Adrenal gland (tissue), 12 donors: Measurements from ENCODE around the gene FOXP4. TPM values are rescaled to one million over a fixed set of nuclear protein-coding genes. Genes with fewer than 3 reads are reported as not detected.

ENCODE experiments used
- DNase-seq, 7 donors: peaks; one replicate each; pipeline ENCODE4 v3.0.0-alpha.2; 2019 to 2020
- H3K27ac ChIP-seq, 5 donors: fragments of 200-600 bp; sonication (generic) in 4 of 5; 1 replicate in 3 of 5; 2 replicates in 2 of 5; pipeline versions ENCODE4 v1.5.1 to v1.8.0; 2016 to 2020; ENCODE audit warnings: mild to moderate bottlenecking in 1 of 5
- H3K27me3 ChIP-seq: fragments of 200-600 bp; 2 replicates; pipeline ENCODE4 v1.8.0; 2021
- H3K36me3 ChIP-seq, 2 donors: fragments of 200-600 bp; replicated peaks in 1 of 2; 1 replicate in 1 of 2; 2 replicates in 1 of 2; pipeline versions ENCODE4 v1.5.1 to v1.8.0; 2018 to 2022
- H3K4me1 ChIP-seq, 2 donors: fragments of 200-600 bp; replicated peaks in 1 of 2; 1 replicate in 1 of 2; 2 replicates in 1 of 2; pipeline versions ENCODE4 v1.5.1 to v1.8.0; 2018 to 2021
- H3K4me3 ChIP-seq, 4 donors: fragments of 200-600 bp; sonication (generic) in 3 of 4; one replicate each; pipeline ENCODE4 v1.5.1; 2016 to 2018
- H3K9me3 ChIP-seq, 3 donors: fragments of 200-600 bp; sonication (generic) in 1 of 3; replicated peaks in 1 of 3; 1 replicate in 2 of 3; 2 replicates in 1 of 3; pipeline versions ENCODE4 v1.5.1 to v1.8.0; 2016 to 2021
- POLR2A ChIP-seq, 2 donors: fragments of 450-650 bp; IDR thresholded peaks; one replicate each; pipeline ENCODE4 v1.6.1; 2017; ENCODE audit warnings: antibody characterized with exemption in 2 of 2, mild to moderate bottlenecking in 2 of 2, moderate library complexity in 1 of 2
- WGBS, 4 donors: extraction: QIAGEN DNeasy Blood & Tissue Kit in 2 of 4; methylation state at CpG; one replicate each; pipeline versions ENCODE4 v1.1.5 to v1.1.7; 2013 to 2017; 5-methylcytosine and 5-hydroxymethylcytosine counted together
- intact Hi-C, 2 donors: fragments of 100-400 bp; cut with DNase I; formaldehyde crosslinking; loops; one replicate each; pipeline versions ENCODE4 v1.14.1 to v1.15.0; 2022 to 2023
- polyA plus RNA-seq, 3 donors: library from polyadenylated mRNA; stranded (reverse); fragments of 200-250 nt in 2 of 3; fragments of 350-450 nt in 1 of 3; fragmentation: Illumina TruSeq in 1 of 3; extraction: RNeasy Lipid Tissue Mini Kit (QIAGEN cat#74804) in 1 of 3; gene quantifications; one replicate each; pipeline ENCODE4 v1.2.3, GENCODE V29; 2013 to 2014
- total RNA-seq, 9 donors: library from RNA; depleted of rRNA in 4 of 9; stranded (reverse); fragments of >200 nt in 4 of 9; fragments of 120-200 nt in 1 of 9; fragmentation: NEBNext Ultra II Directional in 1 of 9; extraction: Animal tissue kit (Norgen Biotek cat#: 25700) in 1 of 9; gene quantifications; one replicate each; pipeline versions ENCODE4 v1.1.0 to v1.2.4, GENCODE V29; 2013 to 2023
- TF ChIP-seq, protein P1 (sequence below), 6 experiments: fragments of 450-650 bp in 4 of 6; fragments of 200-600 bp in 2 of 6; sonication (generic) in 1 of 6; IDR thresholded peaks; 1 replicate in 5 of 6; 2 replicates in 1 of 6; pipeline versions ENCODE4 v1.5.1 to v1.8.0; 2016 to 2021; ENCODE audit warnings: antibody characterized with exemption in 6 of 6, mild to moderate bottlenecking in 2 of 6, moderate library complexity in 1 of 6
- donor health status: healthy with polysubstance abuse.
- donor health status: Bipolar disorder and iron deficiency.
- donor health status: DM: yes; HTN: yes; CAD: no.
- donor health status: DM: no; HTN: no; CAD: no.
- donor health status: DM: no; HTN: no; CAD: no.
- donor health status: DM: yes; HTN: yes; CAD: no.

The FOXP4 gene
- total and polyA plus RNA-seq, 12 donors: 1.6 to 18.2 (median 11.3) TPM

DNA sequence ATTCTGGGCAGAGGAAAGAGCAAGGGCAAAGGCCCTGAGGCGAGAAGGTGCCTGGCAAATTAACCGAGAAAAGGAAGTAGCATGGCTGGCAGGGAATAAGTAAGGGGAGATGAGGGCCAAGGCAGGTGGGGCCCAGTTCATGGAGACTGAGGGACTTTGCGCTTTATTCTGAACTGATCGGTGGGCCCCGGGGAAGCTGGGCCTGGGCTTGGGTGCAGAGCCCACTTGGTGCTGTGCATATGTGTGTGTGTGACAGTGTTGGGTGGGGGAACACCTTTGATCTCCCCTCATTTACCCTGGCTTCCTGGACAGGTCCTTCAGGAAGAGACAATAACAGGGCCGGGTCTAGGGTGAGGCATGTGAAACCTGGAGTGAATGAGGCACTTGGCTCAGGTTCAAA is 89.2 kb downstream of the FOXP4 start:
- no peak overlapping the region for H3K27ac ChIP-seq
- no peak overlapping the region for H3K4me3 ChIP-seq
- DNase-seq: no peak
- H3K9me3 ChIP-seq: no peaks in the 10 kb centered on the region
- no peak for TF ChIP-seq POLR2A (IDR thresholded peaks at IDR 0.05)
- TF ChIP-seq, protein P1, sequence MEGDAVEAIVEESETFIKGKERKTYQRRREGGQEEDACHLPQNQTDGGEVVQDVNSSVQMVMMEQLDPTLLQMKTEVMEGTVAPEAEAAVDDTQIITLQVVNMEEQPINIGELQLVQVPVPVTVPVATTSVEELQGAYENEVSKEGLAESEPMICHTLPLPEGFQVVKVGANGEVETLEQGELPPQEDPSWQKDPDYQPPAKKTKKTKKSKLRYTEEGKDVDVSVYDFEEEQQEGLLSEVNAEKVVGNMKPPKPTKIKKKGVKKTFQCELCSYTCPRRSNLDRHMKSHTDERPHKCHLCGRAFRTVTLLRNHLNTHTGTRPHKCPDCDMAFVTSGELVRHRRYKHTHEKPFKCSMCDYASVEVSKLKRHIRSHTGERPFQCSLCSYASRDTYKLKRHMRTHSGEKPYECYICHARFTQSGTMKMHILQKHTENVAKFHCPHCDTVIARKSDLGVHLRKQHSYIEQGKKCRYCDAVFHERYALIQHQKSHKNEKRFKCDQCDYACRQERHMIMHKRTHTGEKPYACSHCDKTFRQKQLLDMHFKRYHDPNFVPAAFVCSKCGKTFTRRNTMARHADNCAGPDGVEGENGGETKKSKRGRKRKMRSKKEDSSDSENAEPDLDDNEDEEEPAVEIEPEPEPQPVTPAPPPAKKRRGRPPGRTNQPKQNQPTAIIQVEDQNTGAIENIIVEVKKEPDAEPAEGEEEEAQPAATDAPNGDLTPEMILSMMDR (IDR thresholded peaks at IDR 0.05): no peak
- WGBS, 4 donors: 77 to 82% (median 81%) methylated on average over 6 of the region's 6 CpGs
- H3K27me3 ChIP-seq: peaks cover 22% of the 10 kb centered on the region
- H3K36me3 ChIP-seq: no peaks in the 10 kb centered on the region
- intact Hi-C loops: no loop called here
- peaks cover 0 to 16% of the 10 kb centered on the region in 2 donors for H3K4me1 ChIP-seq

DNA sequence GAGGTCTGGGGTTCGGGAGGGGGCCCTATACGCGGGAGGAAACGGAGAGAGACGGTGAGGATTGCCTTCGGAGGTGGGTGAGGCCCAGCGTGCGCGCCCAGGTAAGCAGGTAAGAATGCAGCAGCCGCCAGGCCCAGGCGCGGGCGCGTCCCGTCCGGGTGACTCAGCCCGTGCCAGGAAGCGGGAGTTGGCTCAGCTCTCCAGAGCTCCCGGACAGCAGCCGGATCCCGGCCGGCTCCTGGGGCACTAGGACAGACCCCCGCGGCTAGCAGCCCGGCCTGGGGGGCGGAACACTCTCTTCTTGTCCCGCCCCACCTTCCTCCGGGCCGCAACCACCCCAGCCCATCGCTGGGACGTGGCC is 90.6 kb downstream of the FOXP4 start:
- intact Hi-C loops: no loop called here
- no peak for TF ChIP-seq POLR2A (IDR thresholded peaks at IDR 0.05)
- TF ChIP-seq, protein P1 (IDR thresholded peaks at IDR 0.05): no peak
- DNase-seq: peak in 6 of 7 donors; percentile 29 to 59 (median 38)
- H3K4me1 ChIP-seq: peaks cover 0 to 16% of the 10 kb centered on the region in 2 donors
- H3K4me3 ChIP-seq: peak overlapping the region in 1 of 4 donors; percentile 52
- no peaks in the 10 kb centered on the region for H3K9me3 ChIP-seq
- H3K27me3 ChIP-seq: peaks cover 22% of the 10 kb centered on the region
- no peaks in the 10 kb centered on the region for H3K36me3 ChIP-seq
- WGBS, 4 donors: 23 to 48% (median 30%) methylated on average over 11 to 31 of the region's 31 CpGs
- H3K27ac ChIP-seq: no peak overlapping the region

DNA sequence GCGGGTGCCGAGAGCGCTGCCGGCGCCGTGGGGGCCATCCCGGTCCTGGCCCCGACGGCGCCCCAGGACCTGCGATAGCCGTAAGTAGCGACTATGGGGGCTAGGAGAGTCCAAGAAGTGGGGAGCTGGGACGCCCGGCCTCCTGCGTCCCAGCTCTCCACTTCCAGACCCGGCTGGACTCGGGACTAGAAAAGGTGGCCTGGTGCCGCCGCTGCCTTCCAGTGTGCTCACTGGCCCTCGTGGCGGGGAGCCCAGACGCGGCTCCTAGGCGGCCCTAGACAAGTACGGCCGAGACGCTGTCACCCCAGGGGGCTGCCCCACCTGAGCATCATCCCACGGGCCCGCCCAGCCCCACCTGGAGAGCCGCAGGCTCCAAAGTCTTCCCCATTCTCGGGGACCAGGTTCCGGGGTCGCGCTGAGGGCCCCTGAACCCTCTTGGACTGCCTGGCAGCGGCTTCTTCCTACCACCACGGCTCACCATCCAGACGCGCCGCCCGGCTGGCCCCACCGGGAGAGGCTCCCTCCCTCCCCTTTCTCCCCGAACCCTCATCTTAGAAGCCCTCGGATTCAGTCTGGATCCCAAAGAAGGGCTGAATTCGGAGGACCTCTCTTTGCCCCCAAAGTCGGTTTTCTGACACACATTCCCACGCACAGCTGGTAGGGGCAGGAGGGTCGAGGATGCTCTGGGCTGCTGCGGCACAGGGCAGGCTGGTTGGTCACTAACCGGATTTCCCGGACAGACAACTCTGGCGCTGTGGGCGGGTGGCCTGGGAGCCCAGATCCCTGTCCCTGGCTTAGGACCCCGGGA is 91.2 kb downstream of the FOXP4 start:
- peaks cover 0 to 16% of the 10 kb centered on the region in 2 donors for H3K4me1 ChIP-seq
- H3K27me3 ChIP-seq: peaks cover 22% of the 10 kb centered on the region
- intact Hi-C loops: no loop called here
- peak overlapping the region in 2 of 5 donors; percentile 68 to 78 for H3K27ac ChIP-seq
- no peaks in the 10 kb centered on the region for H3K36me3 ChIP-seq
- H3K9me3 ChIP-seq: no peaks in the 10 kb centered on the region
- TF ChIP-seq, protein P1 (IDR thresholded peaks at IDR 0.05): no peak
- no peak for TF ChIP-seq POLR2A (IDR thresholded peaks at IDR 0.05)
- H3K4me3 ChIP-seq: peak overlapping the region in 1 of 4 donors; percentile 52
- WGBS, 4 donors: 0 to 21% (median 17%) methylated on average over 5 to 54 of the region's 54 CpGs
- DNase-seq: no peak

DNA sequence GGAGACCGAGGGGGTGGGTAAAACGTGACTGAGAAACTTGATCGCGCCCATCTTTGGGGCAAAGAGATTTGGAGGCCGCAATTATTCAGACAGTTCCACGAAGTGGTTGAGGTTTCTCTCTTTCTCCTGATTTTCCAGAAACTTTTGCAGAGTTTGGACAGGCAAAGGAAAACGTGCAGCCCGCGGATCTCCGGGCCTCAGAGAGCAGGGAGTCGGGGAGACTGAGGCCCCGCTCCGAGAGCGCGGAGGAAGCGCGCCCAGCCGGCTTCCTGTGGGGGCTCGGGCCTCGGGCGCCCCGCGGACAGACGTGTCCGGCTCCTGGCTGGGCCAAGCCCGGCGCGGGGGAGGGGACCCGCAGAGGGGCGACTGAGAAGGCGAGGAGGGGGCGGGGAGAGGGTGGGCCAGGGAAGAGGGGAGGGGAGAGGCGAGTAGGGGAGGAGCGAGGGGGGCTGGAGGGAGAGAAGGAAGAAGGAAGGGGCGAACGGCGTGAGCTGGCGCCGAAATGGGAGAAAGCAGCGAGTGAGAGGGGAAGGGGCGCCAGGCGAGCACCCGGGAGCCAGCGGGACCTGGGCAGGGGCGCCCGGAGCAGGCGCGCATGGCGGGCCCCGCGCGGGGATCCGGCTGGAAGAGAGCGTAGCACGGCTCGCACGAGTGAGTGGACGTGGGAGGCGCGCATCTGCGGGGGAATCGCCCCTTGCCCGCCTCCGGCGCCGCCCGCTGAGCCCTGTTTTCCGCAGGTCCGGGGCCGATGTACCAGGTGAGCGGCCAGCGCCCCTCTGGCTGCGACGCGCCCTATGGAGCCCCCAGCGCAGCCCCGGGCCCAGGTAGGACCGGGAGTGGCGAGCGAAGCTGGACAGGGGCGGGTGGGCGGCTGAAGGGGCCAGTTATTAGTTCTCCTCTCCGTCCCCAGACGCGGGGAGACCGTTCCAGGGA is 92.1 kb downstream of the FOXP4 start, which contains the start of gene MDFI:
MDFI (plus strand) TSS at position 467 of the 933 bp plus-strand sequence; CDS start at position 749, 282 bp downstream.
- intact Hi-C loops: no loop called here
- TF ChIP-seq, protein P1 (IDR thresholded peaks at IDR 0.05): no peak
- DNase-seq: no peak
- 2 to 3% (median 2%) methylated on average over 28 to 86 of the region's 86 CpGs for WGBS, 4 donors
- Histone ChIP-seq H3K27ac (peak within 1 kb of the TSS in 3 of 5 donors; percentile 0 to 78 (median 68)), H3K9me3 (no peaks in the 10 kb centered on the region), H3K27me3 (peaks cover 22% of the 10 kb centered on the region), H3K4me1 (peaks cover 0 to 16% of the 10 kb centered on the region in 2 donors), H3K36me3 (no peaks in the 10 kb centered on the region), H3K4me3 (peak within 1 kb of the TSS in 2 of 4 donors; percentile 13 to 52)
